H4 (cell line): ENCODE results near the gene DGCR2. TPM values are rescaled to one million over a fixed set of nuclear protein-coding genes. Genes with fewer than 3 reads are reported as not detected.
"Not testable (repeated sequence)": the region's sequence is repeated elsewhere in the genome, so short reads cannot be mapped to it uniquely, and the experiment has no call there.

Source experiments
- DNase-seq: peaks from one replicate; pipeline ENCODE4 v3.0.0-alpha.2; 2015; ENCODE audit warnings: low spot score
- total RNA-seq: library from RNA; depleted of rRNA; stranded (reverse); fragments of >200 nt; shearing (Covaris generic); gene quantifications from 2 replicates; pipeline ENCODE4 v1.2.3, GENCODE V29; 2014

Gene DGCR2
- total RNA-seq, 1 experiment from 2014 or later: 19.1 TPM

DNA sequence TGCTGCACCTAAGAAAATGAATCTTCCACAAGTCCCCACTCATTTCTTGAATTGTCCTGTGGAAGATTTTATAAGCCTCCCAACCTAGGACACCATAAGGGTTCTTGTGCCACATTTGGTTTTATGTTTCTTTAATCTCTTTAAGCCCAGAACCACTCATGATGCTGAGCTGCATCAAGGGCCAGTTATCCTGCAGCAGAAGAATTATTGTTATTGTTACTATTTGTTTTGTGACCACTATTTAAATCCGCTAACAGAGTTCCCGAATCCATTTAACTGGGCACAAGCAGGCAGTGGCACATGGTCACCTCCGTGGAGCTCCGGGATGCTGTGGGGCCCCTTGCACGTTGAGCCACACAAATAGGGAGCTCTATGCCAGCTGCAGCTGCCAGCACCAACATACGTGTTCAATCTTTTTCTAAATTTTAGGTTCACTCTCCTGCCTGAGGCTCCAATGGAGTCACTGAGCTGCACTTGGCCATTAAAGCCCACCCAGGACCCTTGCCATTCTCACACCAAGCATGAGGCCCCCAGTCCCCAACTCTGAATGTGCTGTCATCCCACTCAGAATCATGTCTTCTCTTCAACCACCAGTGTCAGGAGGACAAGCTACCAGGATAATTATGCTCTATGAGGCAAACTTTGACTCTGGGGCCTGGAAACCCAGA, 60.6 kb downstream of the DGCR2 start:
- DNase-seq: no peak

DNA sequence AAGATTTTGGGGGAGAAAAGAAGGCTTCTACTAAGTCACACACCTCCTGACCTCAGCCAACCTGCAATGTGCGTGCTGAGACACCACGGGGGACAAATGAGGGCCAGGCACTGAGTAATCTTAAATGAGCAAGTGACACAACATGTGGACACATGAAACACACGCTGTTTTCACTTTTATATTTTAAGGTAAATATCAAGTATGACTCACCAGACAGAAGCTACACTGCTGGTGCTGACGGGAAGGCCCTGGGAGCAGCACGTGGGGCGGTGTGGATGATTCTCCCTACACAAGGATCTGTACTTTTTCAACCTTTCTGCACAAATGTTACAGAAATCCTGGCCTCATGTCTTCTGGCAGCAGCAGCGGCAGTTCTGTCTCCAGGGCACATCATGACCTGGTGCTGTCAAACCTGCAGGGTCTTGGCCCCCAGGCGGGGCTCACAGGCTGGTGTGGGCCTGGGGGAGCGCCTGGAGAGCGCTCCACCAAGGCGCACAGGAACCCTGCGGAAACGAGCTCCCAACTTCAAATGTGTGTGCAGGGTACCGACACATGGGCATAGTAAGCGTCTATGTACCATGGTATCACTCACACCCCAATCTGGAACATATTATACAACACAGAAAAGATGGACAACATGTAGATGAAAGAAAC, 61.7 kb downstream of the DGCR2 start:
- DNase-seq: peak; percentile 65

DNA sequence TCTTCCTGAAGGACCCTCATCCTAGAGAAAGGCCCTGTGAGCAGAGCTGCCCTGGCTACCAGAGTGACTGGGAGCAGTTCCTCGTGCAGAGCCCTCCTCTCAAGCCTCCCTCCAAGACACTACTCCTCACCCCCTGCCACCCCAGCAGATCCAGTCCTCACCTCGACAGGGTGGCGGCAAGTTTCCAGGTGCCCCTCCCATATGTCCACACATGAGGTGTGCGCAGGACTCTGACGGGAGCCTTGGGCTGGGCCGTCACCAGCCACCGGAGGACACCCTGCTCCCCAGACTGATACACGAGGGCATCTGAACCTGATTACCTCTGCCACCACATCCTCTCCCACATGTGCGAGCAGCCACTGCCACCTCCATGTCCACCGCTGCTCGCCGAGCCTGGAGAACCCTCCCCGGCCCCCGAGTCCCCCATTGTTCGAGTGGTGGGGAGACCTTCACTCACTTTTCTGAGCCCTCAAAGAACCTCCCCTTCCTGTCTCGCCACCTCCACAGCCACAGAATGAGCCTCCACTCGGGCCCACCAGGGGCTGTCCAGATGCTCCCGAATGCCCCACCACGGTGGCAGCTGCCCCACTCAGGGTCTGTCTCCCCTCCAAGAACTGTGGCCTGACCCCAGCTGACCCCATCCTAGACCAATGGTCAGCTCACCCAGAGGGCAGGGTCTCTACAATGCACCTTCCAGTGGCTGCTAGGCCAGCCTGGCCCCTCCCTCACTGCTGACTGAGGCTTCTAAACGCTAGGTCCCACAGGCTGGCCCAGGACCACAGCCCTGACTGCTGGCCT, 62.5 kb downstream of the DGCR2 start:
- no peak for DNase-seq

DNA sequence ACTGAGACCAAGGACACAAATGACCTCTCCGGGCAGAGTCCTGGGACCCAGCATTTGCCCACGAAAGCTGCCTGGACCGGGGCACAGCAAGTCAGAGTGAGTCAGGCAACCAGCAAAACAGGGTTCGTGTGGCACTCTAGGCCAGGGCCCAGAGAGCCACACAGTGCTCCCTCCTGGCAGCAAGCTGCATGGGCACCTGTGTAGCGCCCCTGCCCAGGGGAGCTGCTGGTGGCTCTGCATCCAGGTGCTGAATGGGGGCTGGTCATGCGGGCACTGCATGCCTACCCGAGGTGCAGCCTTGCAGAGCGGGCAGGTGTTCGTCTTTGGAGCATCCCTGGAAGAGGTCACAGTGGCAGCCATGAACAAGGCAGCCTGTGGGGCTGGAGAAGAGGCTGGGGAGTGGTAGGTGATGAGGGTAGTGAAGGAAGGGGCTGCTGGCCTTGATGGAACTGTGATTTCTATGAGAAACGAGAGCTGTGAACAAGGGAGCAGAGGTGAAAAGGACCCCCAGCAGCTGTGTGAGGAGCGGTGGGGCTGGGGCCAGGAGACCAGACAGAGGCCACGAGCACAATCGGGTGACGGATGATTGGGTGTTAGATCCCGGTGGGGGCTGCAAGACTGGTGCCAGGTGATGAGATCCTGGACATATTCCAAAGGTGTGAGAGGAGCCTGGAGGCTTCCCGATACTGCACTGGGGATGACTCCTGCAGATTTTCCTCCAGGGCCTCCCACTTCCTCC, 63.3 kb downstream of the DGCR2 start:
- no peak for DNase-seq

DNA sequence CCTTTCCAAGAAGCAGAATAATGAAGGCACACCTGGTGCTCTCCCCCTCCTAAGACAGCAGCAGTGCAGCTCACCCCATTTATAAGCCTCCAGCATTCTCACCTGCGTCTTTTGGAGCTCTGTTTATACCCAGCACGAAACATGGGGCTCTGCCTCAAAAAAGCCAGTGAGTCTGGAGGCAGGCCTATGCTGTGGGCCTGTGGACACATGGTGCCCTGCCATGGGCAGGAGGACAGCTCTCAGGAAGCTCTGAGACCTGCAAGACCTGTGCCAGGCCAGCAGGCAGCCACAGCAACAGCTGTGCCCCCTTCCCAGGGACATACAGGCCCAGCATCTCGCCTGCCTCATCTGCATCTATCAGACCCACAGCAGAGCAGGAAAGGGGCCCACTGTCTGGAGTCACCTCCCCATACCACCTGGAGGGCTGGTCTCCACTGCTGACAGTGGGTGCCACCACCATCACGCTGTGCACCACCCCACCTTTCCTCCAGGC, 64.2 kb downstream of the DGCR2 start:
- DNase-seq: no peak

DNA sequence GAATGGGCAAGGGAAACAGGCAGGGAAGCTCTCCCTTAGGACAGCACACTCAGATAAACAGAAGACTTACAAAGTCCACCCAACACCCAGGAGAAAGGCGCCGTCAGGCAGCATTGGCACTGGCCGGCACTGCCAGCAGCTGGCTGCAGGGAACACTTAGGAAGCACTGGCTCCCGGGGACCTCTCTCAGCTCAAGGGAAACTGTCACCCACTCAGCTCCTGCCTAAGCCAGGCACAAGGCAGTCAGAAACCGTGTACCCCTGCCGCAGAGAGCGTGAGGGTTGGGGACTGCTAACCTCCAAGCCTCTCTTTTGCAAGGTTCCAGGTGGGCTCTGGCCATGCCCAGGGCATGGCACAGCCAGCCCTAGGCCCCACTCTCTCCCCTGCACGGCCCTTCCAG, 64.7 kb downstream of the DGCR2 start:
- no peak for DNase-seq

DNA sequence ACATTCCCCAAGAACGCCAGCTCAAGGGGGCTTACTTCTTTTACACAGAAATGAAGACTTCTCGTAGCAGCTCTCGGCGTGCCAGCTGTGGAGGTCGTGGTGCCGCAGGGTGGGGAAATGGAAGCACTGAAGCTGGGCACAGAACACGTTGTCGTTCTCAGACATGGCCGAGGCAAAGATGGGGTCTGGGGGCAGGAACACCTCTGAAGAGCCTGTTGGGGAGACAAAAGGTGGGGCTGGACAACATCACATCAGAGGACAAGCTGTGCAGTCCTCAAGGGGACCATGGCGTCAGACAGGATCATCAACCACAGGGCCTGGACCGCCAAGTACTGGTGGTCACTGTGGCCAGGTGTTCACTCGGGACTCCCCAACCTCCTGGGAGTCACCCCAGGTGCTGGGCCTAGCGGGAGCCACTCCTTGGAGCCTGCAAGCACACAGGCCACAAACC, 65.2 kb downstream of the DGCR2 start:
- no peak for DNase-seq

DNA sequence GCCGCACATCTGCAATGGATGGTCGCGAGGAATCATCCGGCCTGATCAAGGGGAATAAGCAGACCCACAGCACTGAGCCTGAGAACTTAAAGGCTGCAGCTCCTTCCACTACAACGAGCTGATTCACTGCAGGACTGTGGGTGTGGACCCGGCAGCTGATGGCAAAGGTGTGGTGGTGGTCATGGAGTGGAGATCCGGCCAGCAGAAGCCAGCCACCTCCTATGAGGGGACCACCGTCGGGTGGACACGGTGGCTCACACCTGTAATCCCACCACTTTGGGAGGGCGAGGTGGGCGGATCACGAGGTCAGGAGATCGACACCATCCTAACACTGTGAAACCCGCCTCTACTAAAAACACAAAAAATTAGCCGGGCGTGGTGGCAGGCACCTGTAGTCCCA, 66.4 kb downstream of the DGCR2 start:
- DNase-seq: no peak

DNA sequence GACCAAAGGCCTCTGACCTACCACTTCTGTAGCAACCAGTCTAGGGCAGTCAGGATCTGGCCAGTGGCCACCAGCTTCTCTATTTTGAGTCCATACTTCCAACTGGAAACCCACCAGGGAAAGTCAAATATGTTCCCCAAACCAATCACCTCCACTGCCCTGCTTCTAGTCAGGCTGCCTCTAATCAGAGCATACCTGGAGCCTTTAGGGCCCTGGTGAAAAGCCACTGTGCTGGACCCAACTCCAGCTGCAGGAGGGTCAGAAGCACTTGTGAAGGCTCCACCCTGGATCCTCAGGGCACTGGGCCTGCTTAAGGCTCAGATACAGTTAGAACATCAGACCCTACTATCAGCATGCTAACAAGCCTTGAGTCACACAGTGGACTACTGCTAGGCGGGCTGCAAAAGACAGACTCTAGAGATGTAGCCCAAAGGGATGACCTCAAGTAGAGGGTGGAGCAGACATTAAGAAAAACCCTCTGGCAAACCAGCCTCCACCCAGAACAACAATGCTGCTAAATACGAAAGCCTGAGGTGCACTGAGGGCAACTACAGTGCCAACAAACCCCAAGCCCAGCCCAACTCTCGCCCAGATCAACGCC, 69.2 kb downstream of the DGCR2 start:
- no peak for DNase-seq

DNA sequence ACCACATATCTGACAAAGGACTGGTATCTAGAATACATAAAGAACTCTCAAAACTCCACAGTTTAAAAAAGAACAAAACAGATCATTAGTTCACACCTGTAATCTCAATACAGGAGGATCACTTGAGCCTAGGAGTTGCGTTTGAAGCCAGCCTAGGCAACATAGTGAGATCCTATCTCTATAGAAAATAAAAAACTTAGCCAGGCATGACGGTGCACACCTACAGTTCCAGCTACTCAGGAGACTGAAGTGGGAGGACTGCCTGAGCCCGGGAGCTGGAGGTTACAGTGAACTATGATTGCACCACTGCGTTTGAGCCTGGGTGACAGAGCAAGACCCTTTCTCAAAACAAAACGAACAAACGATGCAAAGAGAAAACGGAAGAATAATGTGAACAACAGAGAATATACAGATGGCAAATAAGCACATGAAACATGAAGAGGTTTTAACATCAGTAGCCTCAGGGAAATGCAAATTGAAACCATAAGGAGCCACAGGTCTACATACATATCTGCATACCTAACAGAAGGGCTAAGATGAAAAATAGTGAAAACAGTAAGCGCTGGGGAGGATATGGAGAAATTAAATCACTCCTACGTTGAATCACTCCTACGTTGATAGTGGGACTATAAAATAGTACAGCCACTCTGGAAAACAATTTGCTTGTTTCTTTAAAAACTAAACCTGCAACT, 70.7 kb downstream of the DGCR2 start:
- DNase-seq: no peak

DNA sequence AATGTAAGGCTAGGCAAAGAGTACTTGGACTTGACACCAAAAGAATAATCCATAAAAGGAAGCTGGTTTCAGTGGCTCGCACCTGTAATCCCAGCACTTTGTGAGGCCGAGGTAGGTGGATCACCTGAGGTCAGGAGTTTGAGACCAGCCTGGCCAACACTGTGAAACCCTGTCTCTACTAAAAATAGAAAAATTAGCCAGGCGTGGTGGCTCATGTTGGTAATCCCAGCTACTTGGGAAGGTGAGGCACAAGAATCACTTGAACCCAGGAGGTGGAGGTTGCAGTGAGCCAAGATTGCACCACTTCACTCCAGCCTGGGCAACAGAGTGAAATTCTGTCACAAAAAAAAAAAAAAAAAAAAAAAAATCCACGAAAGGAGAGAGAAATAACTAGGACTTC, 71.4 kb downstream of the DGCR2 start:
- DNase-seq: not testable (repeated sequence)

DNA sequence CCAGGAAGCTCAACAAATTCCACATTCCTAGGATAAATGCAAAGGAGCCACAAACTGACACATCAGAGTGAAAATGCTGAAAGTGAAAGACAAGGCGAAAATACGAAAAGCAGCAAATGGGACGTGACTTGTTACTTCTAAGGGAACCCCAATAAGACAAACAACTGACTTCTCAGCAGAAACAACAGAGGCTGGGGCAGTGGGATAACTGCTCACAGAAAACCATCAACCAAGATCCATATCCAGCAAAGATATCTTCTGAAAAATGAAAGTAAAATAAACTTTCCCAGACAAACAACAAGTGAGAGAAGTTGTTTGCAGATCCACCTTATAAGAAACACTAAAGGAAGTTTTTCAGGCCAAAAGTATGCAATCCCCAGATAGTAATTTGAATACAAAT, 72.1 kb downstream of the DGCR2 start:
- no peak for DNase-seq

DNA sequence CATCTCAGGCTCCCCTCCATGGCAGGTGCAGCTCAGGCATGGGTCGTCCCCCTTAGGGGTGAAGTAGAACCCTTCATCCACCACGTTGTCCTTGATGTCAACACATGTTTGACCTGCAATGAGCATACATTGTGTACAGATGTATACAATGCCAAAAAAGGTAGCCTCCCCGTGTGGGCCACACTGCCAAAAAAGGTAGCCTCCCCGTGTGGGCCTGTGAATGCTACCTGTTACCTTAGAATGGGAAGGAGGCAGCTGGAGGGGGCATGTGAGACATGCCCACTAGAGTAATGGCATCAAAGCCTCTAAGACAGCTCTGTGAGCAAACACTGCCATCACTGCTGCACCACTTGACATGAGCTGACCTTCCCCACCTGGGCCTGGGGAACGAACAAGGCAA, 73.7 kb downstream of the DGCR2 start:
- DNase-seq: no peak

DNA sequence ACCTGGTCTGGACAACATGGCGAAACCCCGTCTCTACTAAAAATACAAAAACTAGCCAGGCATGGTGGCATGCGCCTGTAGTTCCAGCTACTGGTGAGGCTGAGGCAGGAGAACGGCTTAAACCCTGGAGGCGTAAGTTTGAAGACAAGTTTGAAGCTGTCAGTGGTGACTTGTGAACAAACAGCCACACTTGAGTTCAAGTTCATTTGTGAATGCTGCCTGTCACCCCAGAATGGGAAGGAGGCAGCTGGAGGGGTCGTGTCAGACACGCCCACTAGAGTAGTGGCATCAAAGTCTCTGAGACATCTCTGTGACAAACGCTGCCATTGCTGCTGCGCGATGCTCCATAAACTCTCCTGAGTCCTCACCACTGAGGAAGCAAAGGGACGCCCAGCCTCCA, 74.2 kb downstream of the DGCR2 start:
- no peak for DNase-seq

DNA sequence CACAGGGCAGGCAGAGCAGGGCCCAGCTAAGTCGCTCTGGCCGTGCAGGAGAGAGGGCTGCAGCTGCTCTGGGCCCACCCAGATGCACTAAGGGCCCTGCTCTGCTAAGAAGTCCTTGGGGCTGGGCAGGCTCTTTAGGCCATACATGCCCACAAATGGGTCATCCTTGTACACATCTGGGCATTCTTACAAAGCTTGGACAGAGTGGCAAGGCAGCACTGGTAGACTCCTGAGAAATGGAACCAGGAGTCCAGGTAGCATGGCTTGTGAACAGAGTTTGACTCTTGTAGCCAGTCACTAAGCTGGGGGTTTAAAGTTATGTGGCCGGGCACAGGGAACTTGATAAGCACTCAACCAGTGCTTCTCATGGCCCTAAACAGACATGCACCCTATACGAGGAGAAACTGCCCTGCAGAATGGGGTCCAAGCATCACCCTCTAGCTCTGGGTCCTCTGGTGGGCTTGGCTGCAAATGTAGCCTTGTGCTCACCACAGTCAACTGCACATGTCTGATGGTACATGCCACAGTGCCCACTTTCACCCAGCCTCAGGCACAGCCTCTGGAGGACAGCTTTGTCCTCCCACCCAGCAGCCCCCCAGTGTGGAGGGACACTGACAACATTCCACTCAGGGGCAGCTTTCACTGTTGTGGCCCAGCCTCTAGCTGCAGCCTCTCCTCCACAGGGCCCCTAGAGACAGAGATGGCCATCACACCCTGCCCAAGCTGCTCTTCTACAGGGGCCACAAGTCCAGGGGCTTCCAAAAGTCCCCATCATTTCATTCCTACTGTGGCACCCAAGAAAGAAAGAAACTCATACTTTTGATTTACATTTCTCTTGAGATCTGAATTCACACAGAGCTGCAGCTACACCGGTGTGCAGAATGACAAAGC, 75.2 kb downstream of the DGCR2 start:
- DNase-seq: no peak

DNA sequence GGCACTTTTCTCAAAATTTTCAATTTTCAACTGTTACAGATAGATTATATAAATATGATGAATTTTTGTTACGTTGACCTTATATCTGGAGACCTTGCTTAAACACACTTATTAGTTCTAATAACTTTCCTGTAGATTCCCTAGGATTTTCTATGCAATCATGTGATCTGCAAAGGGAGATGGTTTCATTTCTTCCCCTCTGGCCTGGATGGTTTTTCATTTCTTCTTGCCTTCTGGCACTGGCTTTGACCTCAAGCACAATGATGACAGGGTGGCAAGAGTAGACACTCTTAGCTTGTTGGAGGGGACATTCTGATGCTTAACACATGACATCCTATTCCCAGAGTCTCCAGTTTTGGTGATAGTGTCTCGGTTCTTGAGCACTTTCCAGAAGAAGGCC, 75.9 kb downstream of the DGCR2 start:
- no peak for DNase-seq

DNA sequence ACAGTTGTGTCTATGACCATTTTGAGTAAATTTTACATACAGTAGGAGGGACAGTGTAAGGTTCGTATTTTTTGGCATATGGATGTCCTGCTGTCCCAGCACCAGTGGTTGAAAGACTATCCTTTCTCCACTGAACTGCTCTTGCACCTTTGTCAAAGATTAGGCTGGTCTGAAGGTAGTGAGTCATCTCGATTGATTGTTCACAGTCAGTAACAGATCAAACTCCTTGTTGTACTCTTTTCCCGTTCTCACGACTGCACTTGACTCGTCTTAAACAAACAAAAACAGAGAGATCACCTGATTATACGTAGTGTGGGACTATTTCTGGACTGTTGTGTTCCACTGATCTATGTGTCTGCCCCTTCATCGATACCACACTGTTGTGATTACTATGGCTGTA, 77.1 kb downstream of the DGCR2 start:
- DNase-seq: no peak

DNA sequence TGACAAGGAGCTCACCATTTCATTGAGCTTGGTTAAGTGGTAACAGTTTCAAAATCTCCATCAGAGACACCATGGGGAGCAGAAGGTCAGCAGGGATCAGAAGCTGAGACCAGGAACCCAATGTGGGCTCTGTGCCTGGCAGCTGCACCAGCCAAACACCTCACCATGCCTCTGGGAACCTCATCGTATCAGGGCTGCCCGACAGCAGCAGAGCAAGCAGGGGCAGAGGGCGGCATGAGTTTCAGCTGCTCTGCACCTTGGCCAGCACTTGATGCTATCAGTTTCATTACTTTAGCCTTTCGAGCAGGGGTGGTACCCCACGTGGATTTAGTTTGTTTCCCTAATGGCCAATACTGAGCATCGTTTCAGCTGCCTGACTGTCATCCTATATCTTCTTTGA, 77.8 kb downstream of the DGCR2 start:
- no peak for DNase-seq

DNA sequence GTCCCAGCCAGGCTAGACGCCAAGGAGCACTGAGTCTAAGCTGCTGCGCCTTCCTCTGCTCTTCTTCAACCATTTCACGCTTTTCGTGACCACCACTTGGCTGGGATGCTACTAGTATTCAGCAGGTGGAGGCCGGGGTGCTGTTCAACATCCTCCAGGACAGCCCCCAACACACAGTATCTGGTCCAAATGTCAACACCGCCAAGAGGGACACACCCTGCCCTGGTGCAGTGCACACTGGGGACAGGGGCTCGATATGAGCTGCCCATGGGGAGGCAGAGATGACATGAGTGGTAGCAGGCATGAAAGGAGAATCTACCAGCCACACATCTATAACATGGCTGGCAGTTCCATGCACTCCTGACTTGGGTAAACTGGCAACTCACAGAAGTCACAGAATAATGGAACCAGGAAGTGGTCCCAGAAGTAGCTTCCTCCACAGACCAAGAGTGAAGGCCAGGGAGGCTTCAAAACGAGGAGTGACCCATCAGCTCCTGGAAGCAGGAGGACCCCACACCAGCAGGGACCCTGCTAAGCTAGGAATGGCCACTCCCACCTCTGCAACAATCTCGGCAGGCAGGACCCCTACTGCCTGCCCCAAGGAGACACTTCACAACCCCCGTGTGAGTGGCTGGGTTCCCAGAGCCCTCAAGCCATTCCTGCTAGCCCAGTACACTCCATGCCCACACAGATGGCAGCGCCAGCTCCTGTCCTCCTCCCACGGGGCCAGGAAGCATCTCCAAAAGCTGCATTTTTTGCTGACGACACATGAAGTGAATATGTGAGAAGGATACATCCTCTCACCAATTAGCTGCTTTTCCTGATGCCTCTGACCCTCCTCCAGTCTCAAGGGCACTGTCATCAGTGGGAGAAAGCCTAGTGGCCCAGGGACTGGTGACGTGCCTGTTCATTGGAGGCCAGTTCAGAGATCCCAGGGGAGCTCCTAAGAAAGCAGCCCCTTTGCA, 78.8 kb downstream of the DGCR2 start:
- DNase-seq: no peak
